ENCODE results near the gene SOX1. TPM values are rescaled to one million over a fixed set of nuclear protein-coding genes. Genes with fewer than 3 reads are reported as not detected.

SOX1 gene
- total RNA-seq, 1 donor from 2014 or later = 0.57 TPM

DNA sequence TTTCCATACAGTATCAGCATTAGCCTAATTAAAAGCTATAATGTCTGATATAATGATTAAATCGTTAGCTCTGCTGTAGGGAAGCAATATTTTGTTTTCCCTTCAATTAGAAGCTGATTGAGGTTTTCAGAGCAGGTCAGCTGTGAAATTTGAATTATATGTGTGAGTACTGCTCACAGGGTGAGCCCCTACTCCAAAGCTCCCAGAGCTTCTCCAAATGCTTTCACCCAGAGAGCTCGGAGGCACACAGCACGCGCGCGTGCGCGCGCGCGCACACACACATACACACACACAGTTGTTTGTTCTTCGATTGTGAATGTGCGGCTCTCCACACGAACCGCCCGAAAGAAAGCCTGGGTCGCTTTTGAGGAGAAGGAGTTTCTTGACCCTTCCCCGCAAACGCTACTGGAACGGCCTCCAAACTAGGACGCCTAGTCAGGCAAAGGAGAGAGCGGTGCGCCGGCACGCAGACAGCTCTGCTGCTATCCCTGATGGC is 4.8 kb upstream of the SOX1 start:
- DNase-seq (ENCODE audit: low spot score, unreplicated experiment) = no peak
- TF ChIP-seq, protein P1, sequence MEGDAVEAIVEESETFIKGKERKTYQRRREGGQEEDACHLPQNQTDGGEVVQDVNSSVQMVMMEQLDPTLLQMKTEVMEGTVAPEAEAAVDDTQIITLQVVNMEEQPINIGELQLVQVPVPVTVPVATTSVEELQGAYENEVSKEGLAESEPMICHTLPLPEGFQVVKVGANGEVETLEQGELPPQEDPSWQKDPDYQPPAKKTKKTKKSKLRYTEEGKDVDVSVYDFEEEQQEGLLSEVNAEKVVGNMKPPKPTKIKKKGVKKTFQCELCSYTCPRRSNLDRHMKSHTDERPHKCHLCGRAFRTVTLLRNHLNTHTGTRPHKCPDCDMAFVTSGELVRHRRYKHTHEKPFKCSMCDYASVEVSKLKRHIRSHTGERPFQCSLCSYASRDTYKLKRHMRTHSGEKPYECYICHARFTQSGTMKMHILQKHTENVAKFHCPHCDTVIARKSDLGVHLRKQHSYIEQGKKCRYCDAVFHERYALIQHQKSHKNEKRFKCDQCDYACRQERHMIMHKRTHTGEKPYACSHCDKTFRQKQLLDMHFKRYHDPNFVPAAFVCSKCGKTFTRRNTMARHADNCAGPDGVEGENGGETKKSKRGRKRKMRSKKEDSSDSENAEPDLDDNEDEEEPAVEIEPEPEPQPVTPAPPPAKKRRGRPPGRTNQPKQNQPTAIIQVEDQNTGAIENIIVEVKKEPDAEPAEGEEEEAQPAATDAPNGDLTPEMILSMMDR (IDR thresholded peaks at IDR 0.05; ENCODE audit: unreplicated experiment) = no peak
- H3K27me3 Mint-ChIP-seq = peaks cover 90% of the 10 kb centered on the region
- no peaks in the 10 kb centered on the region for H3K36me3 Mint-ChIP-seq (ENCODE audit: insufficient read depth)
- peaks cover 5% of the 10 kb centered on the region for H3K4me1 Mint-ChIP-seq (ENCODE audit: low read depth)
- H3K4me3 Mint-ChIP-seq (ENCODE audit: low read depth) = no peak overlapping the region
- no peak overlapping the region for H3K27ac Mint-ChIP-seq
- H3K9me3 Mint-ChIP-seq (ENCODE audit: low read depth) = no peaks in the 10 kb centered on the region

DNA sequence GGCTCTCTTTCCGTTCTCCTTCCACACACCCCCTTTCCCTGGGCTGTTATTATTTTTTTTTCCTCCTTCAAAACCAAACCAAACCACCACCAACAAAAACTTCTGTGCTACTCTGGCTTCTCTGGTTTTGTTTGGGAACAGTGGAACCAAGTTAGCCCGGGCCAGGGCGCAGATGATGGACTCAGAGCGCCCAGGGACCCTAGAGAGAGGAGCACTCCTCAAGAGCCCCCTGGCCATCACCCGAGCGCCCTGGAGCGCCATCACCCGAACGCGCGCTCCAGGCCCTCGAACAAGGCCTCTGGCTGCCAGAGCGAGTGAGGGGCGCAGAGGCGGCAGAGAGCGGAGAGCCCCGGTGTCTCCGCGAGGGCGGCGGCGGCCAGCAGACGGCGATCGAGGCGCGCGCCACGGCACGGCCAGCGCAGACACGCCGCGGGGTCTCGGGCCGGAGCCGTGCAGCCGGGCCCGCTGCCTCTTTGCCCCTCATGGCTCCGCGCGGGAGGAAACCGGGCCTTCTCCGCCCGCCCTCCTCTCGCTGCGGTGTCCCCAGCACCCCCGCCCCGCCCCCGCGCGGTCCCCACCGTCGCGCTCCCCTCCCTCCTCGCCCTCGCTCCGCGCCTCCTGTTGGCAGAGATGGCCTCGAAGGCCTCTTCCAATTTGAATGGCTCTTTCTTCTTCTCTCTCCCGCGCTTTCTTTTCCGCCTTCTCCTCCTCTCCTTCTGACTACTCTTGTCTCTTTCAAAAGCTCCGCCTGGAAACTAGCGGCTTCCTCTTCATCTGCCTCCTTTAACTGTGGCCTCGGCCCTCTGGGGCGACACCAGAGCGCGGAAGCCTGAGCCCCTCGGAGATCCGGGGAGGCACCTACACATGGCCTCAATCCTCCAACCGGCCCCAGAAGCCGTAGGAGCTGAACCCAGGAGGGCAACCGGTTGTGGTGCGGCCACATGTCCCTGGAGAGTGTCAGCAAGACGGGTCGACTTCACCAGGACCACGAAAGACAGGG is 4.1 kb upstream of the SOX1 start:
- no peak overlapping the region for H3K4me3 Mint-ChIP-seq (ENCODE audit: low read depth)
- no peak overlapping the region for H3K27ac Mint-ChIP-seq

DNA sequence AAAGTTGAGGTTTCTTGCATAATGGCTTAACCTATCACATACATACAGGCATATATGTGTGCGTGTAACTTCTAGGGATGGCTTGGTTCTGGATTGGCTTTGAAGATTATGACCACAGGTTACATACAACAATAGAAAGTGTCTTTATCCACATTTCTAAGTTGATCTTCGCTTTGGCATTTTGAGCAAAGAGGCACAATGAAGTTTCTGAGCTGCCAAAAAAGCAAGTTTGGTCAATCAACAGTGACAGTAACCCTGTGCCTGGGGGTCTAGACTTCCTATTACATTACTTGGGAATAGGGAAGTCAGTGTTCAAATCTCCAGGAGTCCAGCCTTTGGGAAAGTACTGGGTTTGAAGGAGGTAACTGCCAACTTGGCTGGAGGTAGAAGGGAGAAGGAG is 3.1 kb upstream of the SOX1 start:
- TF ChIP-seq, protein P1 (IDR thresholded peaks at IDR 0.05; ENCODE audit: unreplicated experiment) = no peak
- Mint-ChIP-seq H3K27ac (no peak overlapping the region), H3K4me1 (ENCODE audit: low read depth) (peaks cover 1% of the 10 kb centered on the region), H3K36me3 (ENCODE audit: insufficient read depth) (no peaks in the 10 kb centered on the region), H3K27me3 (peaks cover 76% of the 10 kb centered on the region), H3K4me3 (ENCODE audit: low read depth) (no peak overlapping the region), H3K9me3 (ENCODE audit: low read depth) (no peaks in the 10 kb centered on the region)
- no peak for DNase-seq (ENCODE audit: low spot score, unreplicated experiment)

More for the DNA sequence above, 4.1 kb upstream of the SOX1 start:
- Mint-ChIP-seq H3K27me3 (peaks cover 84% of the 10 kb centered on the region), H3K36me3 (ENCODE audit: insufficient read depth) (no peaks in the 10 kb centered on the region), H3K4me1 (ENCODE audit: low read depth) (peaks cover 3% of the 10 kb centered on the region), H3K9me3 (ENCODE audit: low read depth) (no peaks in the 10 kb centered on the region)
- DNase-seq (ENCODE audit: low spot score, unreplicated experiment) = peak; percentile 65
- TF ChIP-seq, protein P1 (IDR thresholded peaks at IDR 0.05; ENCODE audit: unreplicated experiment) = peak; percentile 80

DNA sequence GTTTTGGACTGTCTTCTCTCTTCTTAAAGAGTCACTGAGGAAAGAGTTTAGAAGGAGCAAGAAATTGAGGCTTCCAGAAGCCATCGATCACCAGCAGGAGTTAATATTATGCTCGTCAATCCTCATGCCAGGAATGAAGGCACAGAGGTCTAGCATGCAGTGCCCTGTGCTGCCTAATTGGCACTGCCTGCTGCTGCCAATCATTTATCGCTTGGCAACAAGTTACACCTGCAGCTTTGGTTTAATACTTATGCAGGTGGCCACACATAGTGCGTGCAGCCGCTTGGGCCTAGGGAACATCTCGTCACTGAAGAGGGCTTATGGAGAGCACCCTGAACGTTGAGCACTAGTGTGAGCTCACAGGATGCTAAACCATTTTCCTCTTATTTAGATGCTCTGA is 2.7 kb upstream of the SOX1 start:
- no peak for DNase-seq (ENCODE audit: low spot score, unreplicated experiment)
- Mint-ChIP-seq H3K36me3 (ENCODE audit: insufficient read depth) (no peaks in the 10 kb centered on the region), H3K4me1 (ENCODE audit: low read depth) (peaks cover 1% of the 10 kb centered on the region), H3K27me3 (peaks cover 76% of the 10 kb centered on the region), H3K27ac (no peak overlapping the region), H3K9me3 (ENCODE audit: low read depth) (no peaks in the 10 kb centered on the region), H3K4me3 (ENCODE audit: low read depth) (no peak overlapping the region)
- TF ChIP-seq, protein P1 (IDR thresholded peaks at IDR 0.05; ENCODE audit: unreplicated experiment) = no peak

DNA sequence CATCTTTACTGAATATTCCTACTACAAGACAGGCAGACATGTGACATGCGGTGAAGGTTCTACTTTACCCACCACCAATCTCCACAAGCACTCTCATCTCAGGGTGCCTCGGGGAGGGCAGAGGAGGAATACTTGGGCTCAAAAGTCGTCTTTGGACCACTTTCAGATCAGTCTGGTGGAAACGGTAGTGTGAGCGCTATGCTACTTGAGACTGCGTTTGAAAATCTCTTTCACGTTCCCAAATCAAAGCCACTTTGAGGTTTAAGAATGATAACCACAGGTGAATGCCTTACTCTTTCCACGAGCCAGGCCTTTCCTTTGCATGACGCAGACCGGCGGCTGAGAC is 1.5 kb upstream of the SOX1 start:
- Mint-ChIP-seq H3K36me3 (ENCODE audit: insufficient read depth) (no peaks in the 10 kb centered on the region), H3K9me3 (ENCODE audit: low read depth) (no peaks in the 10 kb centered on the region), H3K4me3 (ENCODE audit: low read depth) (no peak overlapping the region), H3K27ac (peak overlapping the region; percentile 66), H3K27me3 (peaks cover 76% of the 10 kb centered on the region), H3K4me1 (ENCODE audit: low read depth) (peaks cover 1% of the 10 kb centered on the region)
- TF ChIP-seq, protein P1 (IDR thresholded peaks at IDR 0.05; ENCODE audit: unreplicated experiment) = no peak
- no peak for DNase-seq (ENCODE audit: low spot score, unreplicated experiment)

Measured in progenitor cell of endocrine pancreas (in vitro differentiated cells).